ENCODE measurements around the gene ADCY3. TPM values are rescaled to one million over a fixed set of nuclear protein-coding genes. Genes with fewer than 3 reads are reported as not detected.

ADCY3 gene
- total RNA-seq, 1 experiment from 2014 or later = 39.5 TPM

DNA sequence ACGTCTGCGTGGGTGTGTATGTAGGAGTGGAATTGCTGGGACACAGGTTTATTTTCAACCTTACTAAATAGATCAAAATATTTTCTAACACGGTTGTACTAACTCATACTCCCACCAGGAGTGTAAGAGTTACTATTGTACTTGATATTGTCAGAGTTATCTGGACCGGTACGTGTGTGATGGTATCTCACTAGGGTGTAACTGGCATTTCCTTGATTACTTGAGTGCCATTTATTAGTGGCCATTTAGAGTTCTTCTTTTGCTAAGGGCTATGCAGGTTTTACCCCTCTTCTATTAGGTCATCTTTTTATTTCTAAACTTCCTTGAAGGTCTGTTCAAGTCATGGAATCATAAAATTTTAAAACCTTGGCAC, 93.3 kb downstream of the ADCY3 start:
- Mint-ChIP-seq H3K9me3 (peaks cover 0 to 3% of the 10 kb centered on the region in 2 experiments; a peak in 2 of 5 replicates), H3K4me3 (no peak overlapping the region), H3K36me3 (ENCODE audit: insufficient read depth in 1 of 3, low read depth in 3 of 3) (peaks cover 36 to 42% (median 39%) of the 10 kb centered on the region in 3 experiments), H3K4me1 (peaks cover 39 to 43% of the 10 kb centered on the region in 2 experiments), H3K27me3 (ENCODE audit: low read depth) (no peaks in the 10 kb centered on the region; the same call in none of the 2 replicates), H3K27ac (no peak overlapping the region)
- Histone ChIP-seq H3K79me2 (ENCODE audit: insufficient read depth, low read length) (no peaks in the 10 kb centered on the region), H3K79me1 (ENCODE audit: insufficient read depth, low read depth, low read length, poor library complexity, severe bottlenecking) (no peaks in the 10 kb centered on the region), H3K56ac (ENCODE audit: insufficient read length, low read depth, low read length) (no peak overlapping the region), H4K8ac (replicated peaks; ENCODE audit: insufficient read length, low read depth, low read length) (no peak overlapping the region), H3K4me2 (ENCODE audit: insufficient read depth, insufficient read length, low read length) (no peak overlapping the region), H2BK5ac (ENCODE audit: insufficient read length, low read length) (no peak overlapping the region), H2AFZ (ENCODE audit: low read length) (no peak overlapping the region), H2BK120ac (ENCODE audit: low read depth, low read length, poor library complexity, severe bottlenecking) (no peak overlapping the region), H4K5ac (ENCODE audit: insufficient read length, low read depth, low read length) (no peak overlapping the region), H2BK15ac (ENCODE audit: low read depth, low read length) (no peak overlapping the region), H3T11ph (ENCODE audit: low read length) (no peak overlapping the region), H3K27ac (ENCODE audit: insufficient read length, low read depth, low read length) (no peak overlapping the region), H3K23ac (ENCODE audit: insufficient read length, low read depth, low read length) (no peak overlapping the region), H3K14ac (ENCODE audit: insufficient read depth, low read length) (no peak overlapping the region), H3K4ac (ENCODE audit: low read depth, low read length) (no peak overlapping the region), H3K9ac (ENCODE audit: extremely low read depth, insufficient read length, low read length) (no peak overlapping the region), H3K23me2 (ENCODE audit: insufficient read length, low read depth, low read length, poor library complexity, severe bottlenecking) (no peaks in the 10 kb centered on the region), H3K27me3 (ENCODE audit: insufficient read depth, low read length) (no peaks in the 10 kb centered on the region), H2BK20ac (ENCODE audit: low read depth, low read length, poor library complexity, severe bottlenecking) (no peak overlapping the region), H3K18ac (ENCODE audit: insufficient read length, low read depth, low read length) (no peak overlapping the region), H4K91ac (ENCODE audit: insufficient read length, low read depth, low read length) (no peak overlapping the region), H3K9me3 (ENCODE audit: control insufficient read depth, low read depth, low read length) (no peaks in the 10 kb centered on the region), H3K4me1 (ENCODE audit: insufficient read depth, low read length) (peaks cover 9% of the 10 kb centered on the region), H2AK5ac (ENCODE audit: insufficient read length, low read length) (no peak overlapping the region), H4K20me1 (ENCODE audit: control insufficient read depth, insufficient read depth, insufficient read length) (no peaks in the 10 kb centered on the region), H2BK12ac (ENCODE audit: insufficient read length, low read depth, low read length) (no peak overlapping the region)
- no CpG with 5 or more reads among the region's 5 CpGs for WGBS (ENCODE audit: extremely low coverage, insufficient read length, low lambda C conversion rate)
- TF ChIP-seq, protein P1, sequence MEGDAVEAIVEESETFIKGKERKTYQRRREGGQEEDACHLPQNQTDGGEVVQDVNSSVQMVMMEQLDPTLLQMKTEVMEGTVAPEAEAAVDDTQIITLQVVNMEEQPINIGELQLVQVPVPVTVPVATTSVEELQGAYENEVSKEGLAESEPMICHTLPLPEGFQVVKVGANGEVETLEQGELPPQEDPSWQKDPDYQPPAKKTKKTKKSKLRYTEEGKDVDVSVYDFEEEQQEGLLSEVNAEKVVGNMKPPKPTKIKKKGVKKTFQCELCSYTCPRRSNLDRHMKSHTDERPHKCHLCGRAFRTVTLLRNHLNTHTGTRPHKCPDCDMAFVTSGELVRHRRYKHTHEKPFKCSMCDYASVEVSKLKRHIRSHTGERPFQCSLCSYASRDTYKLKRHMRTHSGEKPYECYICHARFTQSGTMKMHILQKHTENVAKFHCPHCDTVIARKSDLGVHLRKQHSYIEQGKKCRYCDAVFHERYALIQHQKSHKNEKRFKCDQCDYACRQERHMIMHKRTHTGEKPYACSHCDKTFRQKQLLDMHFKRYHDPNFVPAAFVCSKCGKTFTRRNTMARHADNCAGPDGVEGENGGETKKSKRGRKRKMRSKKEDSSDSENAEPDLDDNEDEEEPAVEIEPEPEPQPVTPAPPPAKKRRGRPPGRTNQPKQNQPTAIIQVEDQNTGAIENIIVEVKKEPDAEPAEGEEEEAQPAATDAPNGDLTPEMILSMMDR (conservative IDR thresholded peaks at IDR 0.05) = no peak
- no peak for DNase-seq

Measured in H9 (cell line).